ENCODE results near the gene LAX1. TPM values are rescaled to one million over a fixed set of nuclear protein-coding genes. Genes with fewer than 3 reads are reported as not detected.

LAX1 gene, protein sequence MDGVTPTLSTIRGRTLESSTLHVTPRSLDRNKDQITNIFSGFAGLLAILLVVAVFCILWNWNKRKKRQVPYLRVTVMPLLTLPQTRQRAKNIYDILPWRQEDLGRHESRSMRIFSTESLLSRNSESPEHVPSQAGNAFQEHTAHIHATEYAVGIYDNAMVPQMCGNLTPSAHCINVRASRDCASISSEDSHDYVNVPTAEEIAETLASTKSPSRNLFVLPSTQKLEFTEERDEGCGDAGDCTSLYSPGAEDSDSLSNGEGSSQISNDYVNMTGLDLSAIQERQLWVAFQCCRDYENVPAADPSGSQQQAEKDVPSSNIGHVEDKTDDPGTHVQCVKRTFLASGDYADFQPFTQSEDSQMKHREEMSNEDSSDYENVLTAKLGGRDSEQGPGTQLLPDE
- total RNA-seq = under 0.01 TPM in 2 replicates

DNA sequence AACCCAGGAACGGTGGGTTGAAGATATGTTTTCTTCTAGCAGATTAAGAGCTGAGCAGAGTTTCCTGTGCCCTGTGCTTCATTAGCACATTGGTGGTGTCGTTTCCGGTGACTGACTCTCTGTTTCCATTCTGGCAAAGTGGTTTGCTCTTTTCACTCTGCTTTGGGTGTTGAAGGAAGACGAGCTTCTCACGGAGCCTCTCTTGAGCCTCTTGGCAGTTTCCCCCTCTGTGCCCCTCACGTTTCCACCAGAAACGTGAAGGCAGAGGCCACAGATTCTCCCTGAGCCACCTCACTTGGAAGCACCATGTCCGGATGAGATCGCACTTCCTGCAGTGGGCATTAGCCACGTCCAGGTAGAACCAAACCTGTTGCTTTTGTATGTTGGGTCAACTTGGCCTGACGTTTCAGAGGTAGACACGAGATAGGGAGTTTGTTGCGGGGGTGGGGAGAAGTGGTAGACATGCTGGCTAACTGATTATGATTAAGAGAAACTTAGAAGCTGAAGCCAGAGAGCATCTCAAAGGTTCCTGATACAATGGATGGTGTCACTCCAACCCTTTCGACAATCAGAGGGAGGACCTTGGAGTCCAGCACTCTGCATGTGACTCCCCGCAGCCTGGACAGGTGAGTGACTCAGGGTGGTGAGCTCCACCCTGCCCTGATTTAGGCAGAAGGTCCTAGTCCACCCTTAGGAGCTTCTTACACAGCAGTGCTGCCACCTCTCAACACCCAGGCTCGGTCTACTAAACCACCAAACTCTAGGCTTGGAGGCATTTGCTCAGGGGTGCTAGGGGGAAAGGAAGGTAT lies at the start of gene LAX1:
TSS of gene LAX1 (plus strand) at position 155 of the 809 bp plus-strand sequence. CDS start at position 538, 383 bp downstream.

DNA sequence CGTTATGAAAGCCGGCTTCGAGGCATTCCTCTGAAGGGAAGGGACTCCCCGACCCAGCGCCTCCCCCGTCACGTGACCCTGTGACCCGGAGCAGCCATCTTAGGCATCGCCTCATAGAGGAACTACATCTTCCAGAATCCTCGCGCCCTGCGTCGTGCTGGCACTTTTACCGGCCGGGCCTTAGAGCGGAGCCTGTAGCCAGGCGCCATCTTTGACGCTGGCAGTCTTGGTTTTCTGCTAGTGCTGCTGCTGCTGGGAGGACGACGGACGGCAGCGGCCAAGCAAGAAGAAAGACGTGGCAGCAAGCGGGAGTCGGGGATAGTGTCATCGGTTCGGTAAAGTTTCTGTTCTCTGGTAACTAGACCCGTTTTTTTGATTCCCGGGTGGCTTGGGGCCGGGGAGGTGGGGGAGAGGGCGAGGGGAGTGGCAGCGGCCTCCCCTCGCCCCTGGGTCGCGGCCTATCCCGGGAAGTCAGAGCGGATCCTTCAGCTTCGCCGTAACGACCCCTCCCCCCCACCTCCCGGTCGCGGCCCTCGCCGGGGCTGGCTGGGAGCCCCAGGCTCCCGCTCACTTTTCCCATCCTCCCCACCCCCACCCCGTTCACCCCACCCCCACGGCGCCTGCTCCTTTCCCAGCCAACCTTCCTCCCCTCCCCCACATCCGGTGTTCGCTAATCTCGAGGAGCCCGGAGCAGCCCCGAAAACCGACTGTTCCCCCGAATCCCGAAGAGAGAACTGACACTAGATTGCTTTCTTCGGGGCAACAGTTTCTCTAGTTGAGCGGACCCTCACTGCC lies 30.7 kb downstream of the LAX1 start, which contains the start of the genes ZBED6 and ZC3H11A:
TSS of gene ZBED6 (plus strand) at position 183 of the 795 bp plus-strand sequence. CDS start 1,900 bp downstream, outside the sequence.
TSS of gene ZC3H11A (plus strand) at position 183 of the 795 bp plus-strand sequence. CDS start 21,448 bp downstream, outside the sequence.

Other genes with a start within 250 kb of the LAX1 start
- 83.1 and 137 TPM in 2 replicates for gene ATP2B4, start 138.4 kb upstream of the LAX1 start, total RNA-seq
- gene ZBED6, start 30.4 kb downstream of the LAX1 start, total RNA-seq = 6.0 and 9.0 TPM in 2 replicates
- 61.4 and 119 TPM in 2 replicates for gene ZC3H11A, start 30.4 kb downstream of the LAX1 start, total RNA-seq
- gene SNRPE, start 96.4 kb downstream of the LAX1 start, total RNA-seq = 52.1 and 65.1 TPM in 2 replicates